SH-SY5Y (cell line): ENCODE results near the gene FYB1.

ENCODE experiments used
- GATA2 ChIP-seq: IDR thresholded peaks from 2 replicates; pipeline ENCODE4 v1.6.1; 2011; ENCODE audit warnings: mild to moderate bottlenecking, low read depth, low read length
- GATA3 ChIP-seq: IDR thresholded peaks from 2 replicates; pipeline ENCODE4 v1.6.1; 2011; ENCODE audit warnings: low read depth, mild to moderate bottlenecking, low read length, moderate library complexity

- no peak for TF ChIP-seq GATA2
- no peak for TF ChIP-seq GATA3
These were observed 19.3 kb downstream of the FYB1 start for GRCh38 chr5:39200081-39200480.
